T-helper 17 cell (primary cell): ENCODE results near the gene ABCG8. TPM values are rescaled to one million over a fixed set of nuclear protein-coding genes. Genes with fewer than 3 reads are reported as not detected.
A peak's percentile ranks its signal among the peaks of the same experiment; 100 is the strongest.
"Not testable (repeated sequence)": the region's sequence is repeated elsewhere in the genome, so short reads cannot be mapped to it uniquely, and the experiment has no call there.

ENCODE experiments used
- ATAC-seq: fragments of 150-1000 bp; cut with Tn5 transposase; 2 replicates; pipeline ENCODE4 v1.10.0; 2021; ENCODE audit warnings: mild to moderate bottlenecking, moderate library complexity
- DNase-seq, 3 donors: peaks; one replicate each; pipeline versions ENCODE4 v3.0.0 to v3.0.0-alpha.2; 2020 to 2021
- H3K9me3 ChIP-seq: one replicate; pipeline ENCODE4 v1.7.0; 2013; ENCODE audit warnings: low read length, mild to moderate bottlenecking; ENCODE audit not compliant: control insufficient read depth, poor library complexity, severe bottlenecking
- H3K27ac Mint-ChIP-seq: one replicate; pipeline ENCODE4 v1.8.0; 2022; ENCODE audit warnings: mild to moderate bottlenecking, moderate library complexity, mixed read lengths
- H3K27me3 Mint-ChIP-seq: one replicate; pipeline ENCODE4 v1.8.0; 2022; ENCODE audit warnings: mixed read lengths
- H3K36me3 Mint-ChIP-seq: one replicate; pipeline ENCODE4 v1.8.0; 2022; ENCODE audit warnings: low read depth, mixed read lengths
- H3K4me1 Mint-ChIP-seq: one replicate; pipeline ENCODE4 v1.8.0; 2022; ENCODE audit warnings: mild to moderate bottlenecking, mixed read lengths
- H3K4me3 Mint-ChIP-seq: one replicate; pipeline ENCODE4 v1.8.0; 2022; ENCODE audit warnings: mild to moderate bottlenecking, moderate library complexity, mixed read lengths
- total RNA-seq, 4 donors: library from RNA in 2 of 4; stranded (reverse) in 2 of 4; gene quantifications; one replicate each; pipeline ENCODE4 v1.2.3 and lab custom pipeline; 2022 to 2026

Gene ABCG8
- total RNA-seq, 2 donors from 2014 or later: not detected

- Mint-ChIP-seq H3K27me3 (no peaks in the 10 kb centered on the region), H3K4me1 (peaks cover 3% of the 10 kb centered on the region), H3K4me3 (no peak overlapping the region), H3K36me3 (peaks cover 2% of the 10 kb centered on the region), H3K27ac (no peak overlapping the region)
- no peak for ATAC-seq
- no peak for DNase-seq
- H3K9me3 ChIP-seq: no peaks in the 10 kb centered on the region
Observed at GRCh38 chr2:43894743-43895142, 56.0 kb downstream of the ABCG8 start.

GRCh38 chr2:43896906-43897305, 58.1 kb downstream of the ABCG8 start:
- H3K36me3 Mint-ChIP-seq: peaks cover 2% of the 10 kb centered on the region
- no peak overlapping the region for H3K27ac Mint-ChIP-seq
- no peak overlapping the region for H3K4me3 Mint-ChIP-seq
- ATAC-seq: no peak
- no peaks in the 10 kb centered on the region for H3K27me3 Mint-ChIP-seq
- peaks cover 3% of the 10 kb centered on the region for H3K4me1 Mint-ChIP-seq
- DNase-seq: no peak
- no peaks in the 10 kb centered on the region for H3K9me3 ChIP-seq

- H3K27ac Mint-ChIP-seq: no peak overlapping the region
- H3K27me3 Mint-ChIP-seq: no peaks in the 10 kb centered on the region
- H3K9me3 ChIP-seq: no peaks in the 10 kb centered on the region
- no peak overlapping the region for H3K4me3 Mint-ChIP-seq
- peaks cover 2% of the 10 kb centered on the region for H3K36me3 Mint-ChIP-seq
- H3K4me1 Mint-ChIP-seq: peaks cover 3% of the 10 kb centered on the region
- ATAC-seq (no peak), DNase-seq (no peak)
Observed at GRCh38 chr2:43897492-43897891, 58.7 kb downstream of the ABCG8 start.

GRCh38 chr2:43898134-43898837, 59.5 kb downstream of the ABCG8 start:
- peaks cover 3% of the 10 kb centered on the region for H3K4me1 Mint-ChIP-seq
- DNase-seq: no peak
- H3K36me3 Mint-ChIP-seq: no peaks in the 10 kb centered on the region
- H3K27ac Mint-ChIP-seq: no peak overlapping the region
- no peaks in the 10 kb centered on the region for H3K9me3 ChIP-seq
- H3K4me3 Mint-ChIP-seq: no peak overlapping the region
- no peaks in the 10 kb centered on the region for H3K27me3 Mint-ChIP-seq
- no peak for ATAC-seq

GRCh38 chr2:43898838-43899346, 60.1 kb downstream of the ABCG8 start:
- Mint-ChIP-seq H3K27ac (no peak overlapping the region), H3K4me1 (peaks cover 3% of the 10 kb centered on the region), H3K4me3 (no peak overlapping the region), H3K36me3 (no peaks in the 10 kb centered on the region), H3K27me3 (no peaks in the 10 kb centered on the region)
- H3K9me3 ChIP-seq: no peaks in the 10 kb centered on the region
- no peak for DNase-seq
- ATAC-seq: no peak

- Mint-ChIP-seq H3K4me1 (peaks cover 3% of the 10 kb centered on the region), H3K27me3 (no peaks in the 10 kb centered on the region), H3K4me3 (no peak overlapping the region), H3K27ac (no peak overlapping the region), H3K36me3 (no peaks in the 10 kb centered on the region)
- no peak for ATAC-seq
- no peak for DNase-seq
- H3K9me3 ChIP-seq: no peaks in the 10 kb centered on the region
Observed at GRCh38 chr2:43899589-43899988, 60.8 kb downstream of the ABCG8 start.

GRCh38 chr2:43905371-43905803, 66.6 kb downstream of the ABCG8 start:
- ATAC-seq: no peak
- Mint-ChIP-seq H3K27me3 (no peaks in the 10 kb centered on the region), H3K36me3 (peaks cover 6% of the 10 kb centered on the region), H3K4me1 (peaks cover 8% of the 10 kb centered on the region), H3K27ac (no peak overlapping the region), H3K4me3 (no peak overlapping the region)
- DNase-seq: no peak
- H3K9me3 ChIP-seq: no peaks in the 10 kb centered on the region

- ATAC-seq (no peak), DNase-seq (no peak)
- Mint-ChIP-seq H3K4me3 (no peak overlapping the region), H3K27me3 (no peaks in the 10 kb centered on the region), H3K27ac (no peak overlapping the region), H3K4me1 (peaks cover 8% of the 10 kb centered on the region), H3K36me3 (peaks cover 6% of the 10 kb centered on the region)
- H3K9me3 ChIP-seq: no peaks in the 10 kb centered on the region
Observed at GRCh38 chr2:43905871-43906270, 67.1 kb downstream of the ABCG8 start.

- Mint-ChIP-seq H3K27me3 (no peaks in the 10 kb centered on the region), H3K4me1 (peaks cover 8% of the 10 kb centered on the region), H3K36me3 (peaks cover 6% of the 10 kb centered on the region), H3K4me3 (peak overlapping the region; percentile 9), H3K27ac (peak overlapping the region; percentile 32)
- no peaks in the 10 kb centered on the region for H3K9me3 ChIP-seq
- DNase-seq: no peak
- ATAC-seq: no peak
Observed at GRCh38 chr2:43906448-43907109, 67.8 kb downstream of the ABCG8 start.

- not testable (repeated sequence) for DNase-seq, H3K36me3 Mint-ChIP-seq, H3K27ac Mint-ChIP-seq, H3K4me3 Mint-ChIP-seq, H3K9me3 ChIP-seq, H3K27me3 Mint-ChIP-seq, ATAC-seq, H3K4me1 Mint-ChIP-seq
Observed at GRCh38 chr2:43911136-43911790, 72.5 kb downstream of the ABCG8 start.

GRCh38 chr2:43924463-43924862, 85.7 kb downstream of the ABCG8 start:
- H3K4me1 Mint-ChIP-seq: peaks cover 8% of the 10 kb centered on the region
- no peaks in the 10 kb centered on the region for H3K9me3 ChIP-seq
- H3K4me3 Mint-ChIP-seq: no peak overlapping the region
- no peaks in the 10 kb centered on the region for H3K36me3 Mint-ChIP-seq
- no peaks in the 10 kb centered on the region for H3K27me3 Mint-ChIP-seq
- no peak for DNase-seq
- ATAC-seq: no peak
- no peak overlapping the region for H3K27ac Mint-ChIP-seq

GRCh38 chr2:43925431-43925830, 86.7 kb downstream of the ABCG8 start:
- no peak overlapping the region for H3K27ac Mint-ChIP-seq
- no peaks in the 10 kb centered on the region for H3K27me3 Mint-ChIP-seq
- peaks cover 3% of the 10 kb centered on the region for H3K36me3 Mint-ChIP-seq
- peaks cover 12% of the 10 kb centered on the region for H3K4me1 Mint-ChIP-seq
- DNase-seq (no peak), ATAC-seq (no peak)
- H3K9me3 ChIP-seq: no peaks in the 10 kb centered on the region
- no peak overlapping the region for H3K4me3 Mint-ChIP-seq

GRCh38 chr2:43927442-43927841, 88.7 kb downstream of the ABCG8 start:
- ATAC-seq (no peak), DNase-seq (no peak)
- Mint-ChIP-seq H3K27ac (peak overlapping the region; percentile 86), H3K4me1 (peaks cover 12% of the 10 kb centered on the region), H3K36me3 (peaks cover 3% of the 10 kb centered on the region), H3K4me3 (peak overlapping the region; percentile 73), H3K27me3 (no peaks in the 10 kb centered on the region)
- no peaks in the 10 kb centered on the region for H3K9me3 ChIP-seq
